Erythroblast (primary cell): Measurements from ENCODE around the gene FER1L5.

ENCODE experiments used
- GATA1 ChIP-seq: IDR thresholded peaks from 2 replicates; pipeline ENCODE4 v1.6.1; 2011; ENCODE audit warnings: low read depth, mild to moderate bottlenecking, control low read depth, low read length, moderate library complexity
- POLR2A ChIP-seq: IDR thresholded peaks from 2 replicates; pipeline ENCODE4 v1.6.1; 2011; ENCODE audit warnings: mild to moderate bottlenecking, low read length

DNA sequence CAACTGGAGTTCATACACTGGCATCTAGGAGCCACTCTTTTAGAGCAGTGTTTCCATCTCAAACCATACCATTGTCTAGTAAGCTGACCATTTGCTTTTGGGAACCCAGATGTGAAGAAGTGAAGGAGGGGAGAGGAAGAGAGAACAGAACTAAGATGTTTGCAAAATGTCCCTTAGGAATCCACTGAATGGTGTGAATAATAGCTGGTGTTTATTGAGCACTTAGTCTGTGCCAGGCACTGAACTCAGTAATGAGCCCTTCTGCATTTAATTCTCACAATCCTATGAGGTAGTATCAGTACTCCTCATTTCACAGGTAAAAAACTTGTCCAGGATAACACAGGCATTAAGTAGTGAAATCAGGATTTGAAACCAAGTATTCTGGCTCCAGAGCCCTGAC is 73.8 kb downstream of the FER1L5 start:
- no peak for TF ChIP-seq POLR2A
- no peak for TF ChIP-seq GATA1
